Measurements from ENCODE around the gene KMT2C. TPM values are rescaled to one million over a fixed set of nuclear protein-coding genes. Genes with fewer than 3 reads are reported as not detected.

The KMT2C gene
- total and polyA plus RNA-seq, 2 of the 13 experiments (the other 11 are each of a cell fraction or from before 2014, with no cell fraction given) = 7.1 to 14.4 TPM

DNA sequence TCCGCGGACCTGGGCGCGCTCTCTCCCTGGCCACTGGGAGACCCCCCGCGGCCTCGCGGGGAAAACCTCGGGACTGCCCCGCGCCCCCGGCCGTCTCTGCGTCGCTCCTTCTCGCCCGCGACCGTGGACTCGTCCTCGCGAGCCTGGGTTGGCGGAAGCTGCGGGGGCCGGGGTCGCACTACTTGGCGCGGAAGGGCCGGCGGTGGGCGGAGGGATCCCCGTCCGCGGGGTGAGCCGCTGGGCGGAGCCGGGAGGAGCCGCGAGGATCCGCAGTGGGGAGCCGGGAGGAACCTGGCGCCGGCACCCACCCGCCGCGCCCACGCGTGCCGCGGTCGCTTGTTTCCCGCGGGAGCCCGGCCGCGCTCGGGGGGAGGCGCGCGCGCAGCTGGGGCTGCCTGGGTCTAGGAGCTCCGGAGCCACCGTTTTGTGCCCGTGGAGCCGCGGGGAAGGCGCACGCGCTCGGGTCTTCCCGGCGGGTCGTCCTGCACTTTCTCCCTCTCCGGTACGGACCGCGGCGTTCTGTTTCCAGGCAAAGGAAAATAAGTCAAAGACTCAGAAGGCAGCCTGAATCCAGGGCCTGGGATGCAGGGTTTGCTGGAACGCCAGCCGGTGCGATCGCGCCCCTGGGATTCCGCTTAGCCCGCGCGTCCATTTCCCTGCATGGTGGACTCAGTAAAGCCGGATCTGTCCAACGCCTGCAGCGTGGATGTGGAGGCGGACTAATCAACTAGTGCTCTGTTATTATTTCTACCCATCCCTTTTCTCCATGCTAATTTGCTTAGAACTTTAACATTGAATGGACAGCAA, 28.7 kb upstream of the KMT2C start (continued):
- TF ChIP-seq LCORL (IDR thresholded peaks at IDR 0.05) = no peak
- TF ChIP-seq LCORL (CRISPR knock-in tag; IDR thresholded peaks at IDR 0.05) = no peak
- TF ChIP-seq ZNF550 (CRISPR knock-in tag; IDR thresholded peaks at IDR 0.05; ENCODE audit: borderline replicate concordance) = no peak
- no peak; the same call in 1 of the 2 replicates for TF ChIP-seq ELF3 (CRISPR knock-in tag; IDR thresholded peaks at IDR 0.05)
- peak; percentile 33; the same call in 1 of the 2 replicates for TF ChIP-seq ZBTB7B (CRISPR knock-in tag; IDR thresholded peaks at IDR 0.05)
- peak; percentile 28; the same call in 1 of the 2 replicates for TF ChIP-seq ZNF430 (CRISPR knock-in tag; IDR thresholded peaks at IDR 0.05)
- no peak for TF ChIP-seq ZNF256 (CRISPR knock-in tag; conservative IDR thresholded peaks at IDR 0.05)
- TF ChIP-seq, protein P1, sequence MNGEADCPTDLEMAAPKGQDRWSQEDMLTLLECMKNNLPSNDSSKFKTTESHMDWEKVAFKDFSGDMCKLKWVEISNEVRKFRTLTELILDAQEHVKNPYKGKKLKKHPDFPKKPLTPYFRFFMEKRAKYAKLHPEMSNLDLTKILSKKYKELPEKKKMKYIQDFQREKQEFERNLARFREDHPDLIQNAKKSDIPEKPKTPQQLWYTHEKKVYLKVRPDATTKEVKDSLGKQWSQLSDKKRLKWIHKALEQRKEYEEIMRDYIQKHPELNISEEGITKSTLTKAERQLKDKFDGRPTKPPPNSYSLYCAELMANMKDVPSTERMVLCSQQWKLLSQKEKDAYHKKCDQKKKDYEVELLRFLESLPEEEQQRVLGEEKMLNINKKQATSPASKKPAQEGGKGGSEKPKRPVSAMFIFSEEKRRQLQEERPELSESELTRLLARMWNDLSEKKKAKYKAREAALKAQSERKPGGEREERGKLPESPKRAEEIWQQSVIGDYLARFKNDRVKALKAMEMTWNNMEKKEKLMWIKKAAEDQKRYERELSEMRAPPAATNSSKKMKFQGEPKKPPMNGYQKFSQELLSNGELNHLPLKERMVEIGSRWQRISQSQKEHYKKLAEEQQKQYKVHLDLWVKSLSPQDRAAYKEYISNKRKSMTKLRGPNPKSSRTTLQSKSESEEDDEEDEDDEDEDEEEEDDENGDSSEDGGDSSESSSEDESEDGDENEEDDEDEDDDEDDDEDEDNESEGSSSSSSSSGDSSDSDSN (CRISPR knock-in tag; IDR thresholded peaks at IDR 0.05) = peak; percentile 92
- peak; percentile 86; the same call in 1 of the 2 replicates for TF ChIP-seq ZSCAN21 (CRISPR knock-in tag; IDR thresholded peaks at IDR 0.05; ENCODE audit: borderline replicate concordance)
- TF ChIP-seq ARID2 (CRISPR knock-in tag; IDR thresholded peaks at IDR 0.05; ENCODE audit: borderline replicate concordance) = 0 out of 2 replicates have a peak, but pooled peaks have one; percentile 31
- TF ChIP-seq ZNF446 (CRISPR knock-in tag; IDR thresholded peaks at IDR 0.05) = 0 out of 2 replicates have a peak, but pooled peaks have one; percentile 73
- no peak for TF ChIP-seq CBX2 (IDR thresholded peaks at IDR 0.05; ENCODE audit: low read depth, low read length)
- no peak for TF ChIP-seq CBX2 (CRISPR knock-in tag; IDR thresholded peaks at IDR 0.05; ENCODE audit: low read depth)
- TF ChIP-seq MXI1 (IDR thresholded peaks at IDR 0.05; ENCODE audit: borderline replicate concordance, low read depth, low read length) = no peak
- peak; percentile 71 for TF ChIP-seq TAF1 (CRISPR knock-in tag; IDR thresholded peaks at IDR 0.05)
- peak; percentile 83; the same call in 1 of the 2 replicates for TF ChIP-seq ZNF224 (CRISPR knock-in tag; IDR thresholded peaks at IDR 0.05)
- peak; percentile 45; the same call in 1 of the 2 replicates for TF ChIP-seq KDM1A (CRISPR knock-in tag; IDR thresholded peaks at IDR 0.05)
- TF ChIP-seq, protein P2, sequence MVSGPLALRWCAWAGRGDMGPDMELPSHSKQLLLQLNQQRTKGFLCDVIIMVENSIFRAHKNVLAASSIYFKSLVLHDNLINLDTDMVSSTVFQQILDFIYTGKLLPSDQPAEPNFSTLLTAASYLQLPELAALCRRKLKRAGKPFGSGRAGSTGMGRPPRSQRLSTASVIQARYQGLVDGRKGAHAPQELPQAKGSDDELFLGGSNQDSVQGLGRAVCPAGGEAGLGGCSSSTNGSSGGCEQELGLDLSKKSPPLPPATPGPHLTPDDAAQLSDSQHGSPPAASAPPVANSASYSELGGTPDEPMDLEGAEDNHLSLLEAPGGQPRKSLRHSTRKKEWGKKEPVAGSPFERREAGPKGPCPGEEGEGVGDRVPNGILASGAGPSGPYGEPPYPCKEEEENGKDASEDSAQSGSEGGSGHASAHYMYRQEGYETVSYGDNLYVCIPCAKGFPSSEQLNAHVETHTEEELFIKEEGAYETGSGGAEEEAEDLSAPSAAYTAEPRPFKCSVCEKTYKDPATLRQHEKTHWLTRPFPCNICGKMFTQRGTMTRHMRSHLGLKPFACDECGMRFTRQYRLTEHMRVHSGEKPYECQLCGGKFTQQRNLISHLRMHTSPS (CRISPR knock-in tag; IDR thresholded peaks at IDR 0.05; ENCODE audit: low read depth) = no peak
- no peak for TF ChIP-seq MZF1 (CRISPR knock-in tag; IDR thresholded peaks at IDR 0.05; ENCODE audit: borderline replicate concordance)
- TF ChIP-seq, protein P3, sequence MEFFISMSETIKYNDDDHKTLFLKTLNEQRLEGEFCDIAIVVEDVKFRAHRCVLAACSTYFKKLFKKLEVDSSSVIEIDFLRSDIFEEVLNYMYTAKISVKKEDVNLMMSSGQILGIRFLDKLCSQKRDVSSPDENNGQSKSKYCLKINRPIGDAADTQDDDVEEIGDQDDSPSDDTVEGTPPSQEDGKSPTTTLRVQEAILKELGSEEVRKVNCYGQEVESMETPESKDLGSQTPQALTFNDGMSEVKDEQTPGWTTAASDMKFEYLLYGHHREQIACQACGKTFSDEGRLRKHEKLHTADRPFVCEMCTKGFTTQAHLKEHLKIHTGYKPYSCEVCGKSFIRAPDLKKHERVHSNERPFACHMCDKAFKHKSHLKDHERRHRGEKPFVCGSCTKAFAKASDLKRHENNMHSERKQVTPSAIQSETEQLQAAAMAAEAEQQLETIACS (CRISPR knock-in tag; IDR thresholded peaks at IDR 0.05) = peak; percentile 56; the same call in 1 of the 2 replicates
- TF ChIP-seq HNRNPLL (IDR thresholded peaks at IDR 0.05; ENCODE audit: low read depth, low read length, poor library complexity, severe bottlenecking) = peak; percentile 80
- no peak for TF ChIP-seq TEAD3 (CRISPR knock-in tag; optimal IDR thresholded peaks at IDR 0.05; ENCODE audit: borderline replicate concordance)
- TF ChIP-seq ZNF781 (CRISPR knock-in tag; IDR thresholded peaks at IDR 0.05; ENCODE audit: borderline replicate concordance, not compliant biosample characterization) = no peak
- TF ChIP-seq ZNF564 (CRISPR knock-in tag; IDR thresholded peaks at IDR 0.05) = no peak
- TF ChIP-seq ZNF660 (CRISPR knock-in tag; IDR thresholded peaks at IDR 0.05; ENCODE audit: borderline replicate concordance, low read depth) = no peak
- TF ChIP-seq HES4 (CRISPR knock-in tag; IDR thresholded peaks at IDR 0.05; ENCODE audit: borderline replicate concordance) = no peak
